GM13976 (cell line): ENCODE measurements around the gene NIN.
A peak's percentile ranks its signal among the peaks of the same experiment; 100 is the strongest.

Source experiments
- DNase-seq: peaks from one replicate; pipeline ENCODE4 v3.0.0; 2012; ENCODE audit warnings: low spot score
- in situ Hi-C: fragments of 300-500 bp; cut with MboI; formaldehyde crosslinking; loops from one replicate; pipeline ENCODE4 v1.12.0; 2022; ENCODE audit warnings: low sequenced_read_pairs, mixed read lengths, inconsistent platforms; ENCODE audit not compliant: unreplicated experiment
- TF ChIP-seq, protein P1 (sequence below): IDR thresholded peaks from 2 replicates; pipeline ENCODE4 v1.5.1; 2012; ENCODE audit warnings: borderline replicate concordance, mild to moderate bottlenecking; ENCODE audit not compliant: insufficient read depth; ENCODE audit errors: extremely low read depth, missing control alignments, control extremely low read depth

NIN gene

DNA sequence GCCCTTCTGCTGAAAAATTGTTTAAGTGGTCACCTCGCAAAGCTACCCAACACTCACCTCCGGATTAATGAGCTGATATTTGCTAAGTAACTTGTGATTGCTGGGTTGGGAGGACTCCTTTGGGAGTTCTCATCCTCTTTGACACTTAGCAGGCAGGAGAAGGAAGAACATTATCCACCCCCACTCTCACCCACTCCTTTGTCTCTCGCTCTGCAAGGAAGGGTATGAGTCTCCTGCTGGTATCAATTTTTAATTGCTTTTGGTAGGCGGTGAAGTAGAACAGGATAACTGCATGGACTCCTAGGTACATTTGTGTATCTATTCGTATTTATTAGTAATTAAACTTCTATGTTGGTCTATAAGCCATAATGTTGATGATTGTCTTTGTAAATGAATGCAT lies 34.0 kb upstream of the NIN start:
- in situ Hi-C loops: loop anchor here (5.0 to 25.0 kb wide), 2 partner anchors 78 to 253 kb away; no protein-coding TSS in a partner anchor
- DNase-seq: no peak
- TF ChIP-seq, protein P1, sequence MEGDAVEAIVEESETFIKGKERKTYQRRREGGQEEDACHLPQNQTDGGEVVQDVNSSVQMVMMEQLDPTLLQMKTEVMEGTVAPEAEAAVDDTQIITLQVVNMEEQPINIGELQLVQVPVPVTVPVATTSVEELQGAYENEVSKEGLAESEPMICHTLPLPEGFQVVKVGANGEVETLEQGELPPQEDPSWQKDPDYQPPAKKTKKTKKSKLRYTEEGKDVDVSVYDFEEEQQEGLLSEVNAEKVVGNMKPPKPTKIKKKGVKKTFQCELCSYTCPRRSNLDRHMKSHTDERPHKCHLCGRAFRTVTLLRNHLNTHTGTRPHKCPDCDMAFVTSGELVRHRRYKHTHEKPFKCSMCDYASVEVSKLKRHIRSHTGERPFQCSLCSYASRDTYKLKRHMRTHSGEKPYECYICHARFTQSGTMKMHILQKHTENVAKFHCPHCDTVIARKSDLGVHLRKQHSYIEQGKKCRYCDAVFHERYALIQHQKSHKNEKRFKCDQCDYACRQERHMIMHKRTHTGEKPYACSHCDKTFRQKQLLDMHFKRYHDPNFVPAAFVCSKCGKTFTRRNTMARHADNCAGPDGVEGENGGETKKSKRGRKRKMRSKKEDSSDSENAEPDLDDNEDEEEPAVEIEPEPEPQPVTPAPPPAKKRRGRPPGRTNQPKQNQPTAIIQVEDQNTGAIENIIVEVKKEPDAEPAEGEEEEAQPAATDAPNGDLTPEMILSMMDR: no peak

DNA sequence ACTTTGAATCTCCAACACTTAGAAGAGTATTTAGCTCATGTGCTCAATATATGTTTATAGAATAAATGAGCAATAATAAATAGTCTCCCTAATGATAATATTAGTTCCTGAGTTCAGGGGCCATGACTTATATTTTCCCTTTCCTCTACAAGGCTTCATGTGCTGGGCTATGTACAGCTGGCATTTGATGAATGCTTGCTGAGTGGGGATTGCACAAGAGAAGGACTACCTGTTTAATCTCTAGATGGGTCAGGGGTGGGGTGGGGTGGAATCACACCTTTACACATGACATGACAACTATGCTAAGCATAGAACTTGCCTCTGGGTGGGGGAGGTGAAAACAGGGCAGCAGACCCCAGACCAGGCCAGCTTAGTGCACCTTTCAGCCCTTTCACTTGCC lies 33.3 kb upstream of the NIN start:
- in situ Hi-C loops: loop anchor here (5.0 to 25.0 kb wide), 2 partner anchors 77 to 252 kb away; no protein-coding TSS in a partner anchor
- no peak for DNase-seq
- TF ChIP-seq, protein P1: no peak

DNA sequence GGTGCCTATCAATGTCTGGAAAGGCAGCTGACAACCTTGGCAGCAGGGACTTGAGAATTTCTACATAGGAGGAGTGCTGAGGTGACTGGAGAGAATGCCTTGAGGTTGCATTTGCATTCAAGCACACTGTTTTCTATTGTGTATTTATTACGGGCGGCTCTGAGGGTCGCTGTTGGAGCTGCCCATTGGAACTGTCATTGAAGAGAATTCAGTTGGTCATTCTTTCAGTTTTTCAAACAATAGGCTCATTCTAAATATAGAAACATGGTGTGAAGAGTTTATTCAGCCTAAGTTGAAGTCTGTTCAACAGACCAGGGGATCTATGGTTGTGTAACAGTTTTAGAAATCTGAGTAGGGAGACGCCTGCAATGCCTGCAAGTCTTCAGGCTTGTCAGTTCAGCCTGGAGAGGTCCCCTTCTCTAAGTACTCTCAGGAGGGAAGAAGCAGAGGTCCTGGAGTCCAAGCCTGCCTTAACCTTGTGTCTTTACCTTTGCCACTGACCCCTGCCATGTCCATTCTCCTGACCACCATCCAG lies 31.1 kb upstream of the NIN start:
- in situ Hi-C loops: loop anchor here (5.0 to 25.0 kb wide), 2 partner anchors 75 to 250 kb away; no protein-coding TSS in a partner anchor
- no peak for DNase-seq
- TF ChIP-seq, protein P1: no peak

DNA sequence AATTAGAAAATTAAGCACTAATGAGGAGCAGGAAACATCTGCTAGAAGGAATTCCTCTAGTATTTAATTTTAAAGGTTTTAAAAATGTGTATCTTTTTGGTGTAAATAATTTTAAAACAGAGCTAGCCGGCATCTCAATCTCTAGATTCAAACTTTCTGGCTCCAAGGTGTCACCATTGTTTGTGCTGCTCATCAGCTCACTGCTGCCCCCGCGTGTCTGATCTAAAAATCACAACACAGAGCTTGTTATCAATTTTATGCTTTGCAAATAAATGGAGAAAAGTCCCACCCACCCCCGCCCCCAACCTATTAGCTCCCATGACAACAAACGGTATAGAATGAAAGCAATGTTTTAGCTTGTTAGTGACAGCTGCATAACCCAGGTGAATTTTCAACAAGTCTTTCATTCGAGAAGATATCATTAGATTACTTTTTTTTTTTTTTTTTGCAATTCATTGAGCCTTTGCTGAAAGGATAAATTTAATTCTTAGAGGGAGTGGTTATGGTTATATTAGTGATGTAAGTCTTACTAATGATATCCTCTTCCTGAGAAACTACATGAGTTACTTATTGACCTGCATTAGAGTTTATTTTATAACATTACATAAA lies 29.6 kb upstream of the NIN start:
- in situ Hi-C loops: loop anchor here (5.0 to 25.0 kb wide), 2 partner anchors 73 to 248 kb away; no protein-coding TSS in a partner anchor
- DNase-seq: peak; percentile 82
- TF ChIP-seq, protein P1: peak; percentile 67

DNA sequence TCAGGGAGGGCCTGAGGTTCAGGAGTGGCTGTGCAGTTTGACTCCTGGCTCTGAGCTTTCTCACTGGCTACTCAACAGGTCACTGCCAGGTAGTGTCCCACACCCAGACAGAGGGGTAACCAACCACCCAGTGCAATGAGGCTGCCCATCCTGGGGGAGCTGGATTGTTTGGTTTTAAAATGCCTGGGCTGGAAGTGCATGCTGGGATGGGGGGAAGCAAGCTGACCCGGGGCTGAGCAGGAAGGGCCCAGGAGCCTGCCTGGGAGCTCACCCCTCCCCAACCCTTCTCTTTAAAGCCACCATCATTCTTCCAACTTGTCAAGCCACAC lies 28.3 kb upstream of the NIN start:
- in situ Hi-C loops: loop anchor here (25.0 kb wide), 1 partner anchor 247 kb away; no protein-coding TSS in a partner anchor
- DNase-seq: peak; percentile 33
- TF ChIP-seq, protein P1: no peak

DNA sequence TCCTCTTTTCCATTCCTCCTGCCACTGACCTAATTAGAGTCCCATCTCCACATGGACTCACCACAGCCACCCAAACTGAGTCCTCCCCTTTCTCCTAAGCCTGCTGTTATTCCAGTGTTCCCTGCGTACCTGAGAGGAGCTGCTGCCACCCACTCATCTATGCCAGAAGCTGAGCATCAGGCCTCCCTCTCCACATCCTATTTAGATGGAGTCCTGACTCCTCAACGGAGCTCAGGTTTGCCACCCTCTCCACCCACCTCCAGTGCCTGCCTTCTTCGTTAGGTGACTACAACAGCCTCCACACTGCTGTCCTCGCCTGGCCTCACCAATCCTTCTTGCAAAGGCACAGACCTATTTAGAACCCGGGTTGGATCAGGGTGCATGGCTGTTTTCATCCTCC lies 25.7 kb upstream of the NIN start:
- no peak for DNase-seq
- TF ChIP-seq, protein P1: no peak

More for the DNA sequence above, 25.7 kb upstream of the NIN start:
- in situ Hi-C loops: loop anchor here (25.0 kb wide), 1 partner anchor 244 kb away; no protein-coding TSS in a partner anchor
